C4-2B (cell line): Measurements from ENCODE around the gene PACRG.

ENCODE experiments used
- H3K27ac ChIP-seq: fragments of 450-650 bp; 2 replicates; pipeline ENCODE4 v1.5.1; 2017
- ZFX ChIP-seq: fragments of 450-650 bp; IDR thresholded peaks from 2 replicates; pipeline ENCODE4 v1.6.1; 2017
- TF ChIP-seq, protein P1 (sequence below): fragments of 450-650 bp; conservative IDR thresholded peaks from 2 replicates; pipeline ENCODE4 v1.5.1; 2017; ENCODE audit warnings: mild to moderate bottlenecking

PACRG gene

GRCh38 chr6:162709431-162709830 lies 18.3 kb upstream of the PACRG start:
- TF ChIP-seq ZFX = no peak
- TF ChIP-seq, protein P1, sequence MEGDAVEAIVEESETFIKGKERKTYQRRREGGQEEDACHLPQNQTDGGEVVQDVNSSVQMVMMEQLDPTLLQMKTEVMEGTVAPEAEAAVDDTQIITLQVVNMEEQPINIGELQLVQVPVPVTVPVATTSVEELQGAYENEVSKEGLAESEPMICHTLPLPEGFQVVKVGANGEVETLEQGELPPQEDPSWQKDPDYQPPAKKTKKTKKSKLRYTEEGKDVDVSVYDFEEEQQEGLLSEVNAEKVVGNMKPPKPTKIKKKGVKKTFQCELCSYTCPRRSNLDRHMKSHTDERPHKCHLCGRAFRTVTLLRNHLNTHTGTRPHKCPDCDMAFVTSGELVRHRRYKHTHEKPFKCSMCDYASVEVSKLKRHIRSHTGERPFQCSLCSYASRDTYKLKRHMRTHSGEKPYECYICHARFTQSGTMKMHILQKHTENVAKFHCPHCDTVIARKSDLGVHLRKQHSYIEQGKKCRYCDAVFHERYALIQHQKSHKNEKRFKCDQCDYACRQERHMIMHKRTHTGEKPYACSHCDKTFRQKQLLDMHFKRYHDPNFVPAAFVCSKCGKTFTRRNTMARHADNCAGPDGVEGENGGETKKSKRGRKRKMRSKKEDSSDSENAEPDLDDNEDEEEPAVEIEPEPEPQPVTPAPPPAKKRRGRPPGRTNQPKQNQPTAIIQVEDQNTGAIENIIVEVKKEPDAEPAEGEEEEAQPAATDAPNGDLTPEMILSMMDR = no peak
- no peak overlapping the region for H3K27ac ChIP-seq

GRCh38 chr6:162710419-162710818 lies 17.4 kb upstream of the PACRG start:
- TF ChIP-seq, protein P1 = no peak
- H3K27ac ChIP-seq = no peak overlapping the region

GRCh38 chr6:162710936-162711335 lies 16.8 kb upstream of the PACRG start:
- H3K27ac ChIP-seq = no peak overlapping the region
- no peak for TF ChIP-seq ZFX
- TF ChIP-seq, protein P1 = no peak

DNA sequence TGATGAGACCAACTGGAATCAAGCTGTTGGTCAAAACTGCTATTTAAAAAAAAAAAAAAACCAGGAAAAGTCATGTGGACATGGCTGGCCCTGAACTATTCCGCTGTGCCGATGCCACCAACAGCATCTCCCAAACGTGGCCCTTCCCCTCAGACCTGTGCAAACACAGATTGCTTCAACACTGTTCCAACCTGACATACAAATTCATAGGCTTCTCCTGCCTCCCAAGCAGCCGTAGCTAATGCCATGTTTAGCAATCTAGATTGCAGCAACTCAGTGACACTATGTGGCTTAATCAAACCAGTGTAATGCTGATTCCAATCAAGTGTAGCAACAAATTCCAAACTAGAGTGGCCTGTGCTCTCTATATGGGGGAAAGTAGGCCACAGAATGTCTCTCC lies 16.4 kb upstream of the PACRG start:
- TF ChIP-seq, protein P1 = no peak
- TF ChIP-seq ZFX = no peak
- no peak overlapping the region for H3K27ac ChIP-seq

- TF ChIP-seq, protein P1 = no peak
- TF ChIP-seq ZFX = no peak
- no peak overlapping the region for H3K27ac ChIP-seq
Observed at GRCh38 chr6:162712694-162713093, 15.1 kb upstream of the PACRG start.

DNA sequence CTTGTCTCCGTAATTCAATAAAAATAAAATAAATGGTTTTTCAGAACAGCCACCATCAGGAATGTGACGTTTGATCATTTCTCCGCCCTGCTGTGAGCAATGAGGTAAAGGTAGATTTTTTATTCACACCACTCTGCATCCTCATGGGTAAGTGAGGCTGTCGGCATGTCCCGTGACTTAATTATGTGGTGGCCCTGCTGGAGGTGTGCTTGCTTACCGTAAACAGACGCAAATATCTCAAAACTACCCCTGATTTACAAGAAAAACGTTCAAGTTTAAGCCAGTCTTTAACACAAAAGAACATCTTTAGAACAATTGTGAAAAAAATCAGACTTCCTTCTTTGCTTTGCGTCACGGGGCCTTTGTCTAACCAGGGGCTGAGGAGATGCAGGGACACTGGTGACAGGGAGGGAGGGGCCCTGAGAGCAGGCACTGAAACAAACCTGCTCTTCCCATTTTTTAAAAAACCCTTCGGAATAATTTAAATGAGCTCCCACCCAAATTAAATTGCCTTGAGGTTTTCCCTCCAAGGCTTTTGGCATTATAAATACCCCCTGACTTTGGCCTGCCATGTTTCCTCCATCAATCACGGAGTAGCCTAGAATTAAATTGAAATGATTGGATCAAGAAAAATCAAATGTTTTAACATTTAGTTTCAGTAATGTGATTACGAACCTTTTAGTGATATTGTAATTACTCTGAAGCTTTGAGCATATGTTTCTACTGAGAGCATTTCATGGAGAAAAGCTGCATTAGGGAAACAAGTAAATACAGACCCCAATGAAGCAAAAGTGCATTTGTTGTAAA lies 13.6 kb upstream of the PACRG start:
- no peak for TF ChIP-seq ZFX
- TF ChIP-seq, protein P1 = no peak
- no peak overlapping the region for H3K27ac ChIP-seq

DNA sequence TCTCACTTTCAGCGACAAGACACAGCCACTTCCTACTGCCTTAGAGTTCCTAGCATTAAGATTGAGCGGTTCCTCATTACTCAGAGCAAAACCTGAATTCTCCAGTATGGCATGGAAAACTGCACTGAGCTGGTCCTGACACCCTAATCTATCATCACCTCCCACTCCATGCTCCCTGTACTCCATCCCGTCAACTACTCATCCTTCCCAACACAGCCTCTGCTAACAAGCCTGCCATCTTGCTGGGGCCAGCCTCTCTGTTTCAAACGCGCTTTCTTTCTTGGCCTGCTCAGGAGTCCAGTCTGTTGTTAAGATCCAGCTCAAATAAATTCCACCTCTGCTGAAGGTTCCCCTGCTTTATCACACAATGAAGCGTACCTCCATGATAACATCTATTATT lies 12.2 kb upstream of the PACRG start:
- H3K27ac ChIP-seq = no peak overlapping the region
- TF ChIP-seq, protein P1 = no peak
- TF ChIP-seq ZFX = no peak
